PC-3 (cell line): Measurements from ENCODE around the gene CCDC116.

Source experiments
- EZH2 ChIP-seq: fragments of 300-600 bp; sonication (generic); IDR thresholded peaks from one replicate; pipeline ENCODE4 v1.6.1; 2017; ENCODE audit warnings: antibody characterized with exemption, mild to moderate bottlenecking, low read length; ENCODE audit not compliant: unreplicated experiment
- EZH2phosphoT487 ChIP-seq: fragments of 300-600 bp; sonication (generic); IDR thresholded peaks from 2 replicates; pipeline ENCODE4 v1.6.1; 2018; ENCODE audit warnings: mild to moderate bottlenecking, antibody characterized with exemption, low read length, borderline replicate concordance

GRCh38 chr22:21643533-21644357, 11.2 kb downstream of the CCDC116 start:
- no peak for TF ChIP-seq EZH2
- no peak for TF ChIP-seq EZH2phosphoT487
